ENCODE measurements around the gene SCGB2A2. TPM values are rescaled to one million over a fixed set of nuclear protein-coding genes. Genes with fewer than 3 reads are reported as not detected.
A peak's percentile ranks its signal among the peaks of the same experiment; 100 is the strongest.

Gene SCGB2A2
- not detected for total RNA-seq

DNA sequence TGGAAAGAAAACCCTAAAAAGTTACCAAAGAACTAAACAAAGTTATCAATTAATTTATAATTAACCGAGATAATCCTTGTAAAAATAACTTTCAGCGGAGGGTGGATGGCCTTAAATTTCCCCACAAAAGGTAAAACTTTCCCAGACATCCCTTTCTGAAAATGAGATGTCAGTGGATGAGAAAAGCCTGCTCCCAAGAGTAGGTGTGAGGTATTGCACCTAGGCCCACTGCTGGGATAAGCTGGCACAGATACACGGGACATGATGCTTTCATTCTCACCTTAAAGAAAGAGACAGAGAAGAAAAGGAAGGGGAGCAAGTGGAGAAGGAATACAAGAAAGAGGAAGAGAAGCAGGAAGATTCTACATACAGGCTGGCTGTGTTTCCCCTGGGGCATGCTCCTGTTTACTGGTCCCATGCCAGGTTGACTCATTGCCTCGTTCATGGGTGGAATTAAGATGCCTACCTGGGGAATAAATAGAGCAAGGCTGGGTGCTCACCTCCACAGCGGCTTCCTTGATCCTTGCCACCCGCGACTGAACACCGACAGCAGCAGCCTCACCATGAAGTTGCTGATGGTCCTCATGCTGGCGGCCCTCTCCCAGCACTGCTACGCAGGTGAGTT, at the start of gene SCGB2A2:
Gene SCGB2A2, plus strand, starts transcription at position 505 of the 625 bp plus-strand sequence. Its CDS starts 59 bp downstream, at position 564.
- CTCF ChIA-PET: no interaction called here
- DNase-seq: no peak
- H3K9me3 Mint-ChIP-seq: no peaks in the 10 kb centered on the region
- POLR2A ChIA-PET: no interaction called here
- peaks cover 13% of the 10 kb centered on the region for H3K4me1 Mint-ChIP-seq (ENCODE audit: low read depth)
- intact Hi-C loops (cut with micrococcal nuclease): no loop called here
- peaks cover 18% of the 10 kb centered on the region for H3K27me3 Mint-ChIP-seq
- H3K4me3 Mint-ChIP-seq: no peak within 1 kb of the TSS
- no peak within 1 kb of the TSS for H3K27ac Mint-ChIP-seq
- H3K36me3 Mint-ChIP-seq: no peaks in the 10 kb centered on the region

DNA sequence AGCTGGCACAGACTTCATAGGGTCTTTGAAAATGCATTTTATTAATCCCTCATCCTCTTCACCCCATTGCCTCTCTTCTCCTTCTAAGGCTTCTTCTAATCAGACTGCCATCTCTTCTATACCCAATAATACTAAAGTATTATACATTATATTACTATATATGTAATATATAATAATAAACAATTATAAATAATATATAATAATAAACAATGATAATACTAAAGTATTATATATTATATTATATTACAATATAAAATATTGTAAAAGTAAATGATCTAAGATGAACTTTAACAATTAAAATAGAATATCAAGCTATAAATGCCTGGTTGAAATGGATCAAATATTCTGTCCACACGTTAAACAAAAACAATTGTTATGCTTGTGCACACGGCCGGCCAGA, 48.5 kb upstream of the SCGB2A2 start:
- Mint-ChIP-seq H3K9me3 (peaks cover 32% of the 10 kb centered on the region), H3K4me3 (no peak overlapping the region), H3K4me1 (ENCODE audit: low read depth) (no peaks in the 10 kb centered on the region), H3K27ac (no peak overlapping the region), H3K36me3 (peaks cover 2% of the 10 kb centered on the region), H3K27me3 (peaks cover 5% of the 10 kb centered on the region)
- intact Hi-C loops (cut with micrococcal nuclease): no loop called here
- no peak for DNase-seq
- ChIA-PET CTCF (interaction anchor here (0.7 to 0.9 kb wide), 2 partner anchors 90 to 118 kb away, joined by 3 read pairs; no protein-coding TSS in a partner anchor), POLR2A (no interaction called here)

DNA sequence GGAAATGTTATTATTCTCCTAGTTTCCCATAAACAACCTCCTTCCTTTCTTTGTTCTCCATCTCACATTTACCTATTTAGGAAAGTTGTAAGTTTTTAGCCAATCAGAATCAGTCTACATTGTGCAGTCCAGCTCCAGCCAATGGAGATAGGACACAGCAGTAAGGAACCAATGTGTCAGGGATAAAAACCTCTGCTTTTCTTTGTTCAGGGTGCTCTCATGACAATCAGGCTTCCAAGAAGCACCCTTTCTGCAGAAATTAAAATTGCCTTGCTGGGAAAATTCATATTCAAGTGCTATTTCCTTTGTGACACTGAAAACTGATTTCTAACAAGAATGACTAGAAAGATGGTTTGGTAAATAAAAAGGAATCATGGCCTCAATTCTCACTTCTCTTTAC, 46.9 kb upstream of the SCGB2A2 start:
- Mint-ChIP-seq H3K9me3 (peaks cover 32% of the 10 kb centered on the region), H3K27me3 (peaks cover 5% of the 10 kb centered on the region), H3K4me3 (no peak overlapping the region), H3K36me3 (peaks cover 2% of the 10 kb centered on the region), H3K4me1 (ENCODE audit: low read depth) (no peaks in the 10 kb centered on the region), H3K27ac (no peak overlapping the region)
- DNase-seq: no peak
- CTCF ChIA-PET: no interaction called here
- POLR2A ChIA-PET: no interaction called here
- intact Hi-C loops (cut with micrococcal nuclease): no loop called here

DNA sequence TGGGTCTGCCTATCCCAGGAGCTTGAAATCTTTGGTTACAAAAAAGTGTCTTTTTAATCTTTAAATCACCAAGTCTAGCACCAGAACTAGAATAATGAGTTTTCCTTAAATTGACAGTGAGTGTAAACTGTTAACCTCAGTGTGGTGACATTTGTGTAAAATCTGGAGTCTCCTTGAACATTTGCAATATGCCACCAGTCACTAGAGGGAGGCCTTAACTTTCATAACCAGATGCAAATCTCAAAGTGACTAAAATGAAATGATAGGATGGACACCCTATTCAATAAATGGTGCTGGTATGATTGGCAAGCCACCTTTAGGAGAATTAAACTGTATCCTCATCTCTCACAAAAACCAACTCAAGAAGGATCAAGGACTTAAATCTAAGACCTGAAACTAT, 36.2 kb upstream of the SCGB2A2 start:
- no peaks in the 10 kb centered on the region for H3K9me3 Mint-ChIP-seq
- ChIA-PET CTCF (interaction anchor here (1.5 to 2.0 kb wide), 2 partner anchors 73 to 78 kb away, joined by 4 to 8 read pairs; no protein-coding TSS in a partner anchor), POLR2A (no interaction called here)
- intact Hi-C loops (cut with micrococcal nuclease): loop anchor here (5.0 kb wide), 1 partner anchor 94 kb away; no protein-coding TSS in a partner anchor
- no peaks in the 10 kb centered on the region for H3K4me1 Mint-ChIP-seq (ENCODE audit: low read depth)
- H3K27me3 Mint-ChIP-seq: peaks cover 21% of the 10 kb centered on the region
- no peak overlapping the region for H3K27ac Mint-ChIP-seq
- no peak for DNase-seq
- no peak overlapping the region for H3K4me3 Mint-ChIP-seq
- no peaks in the 10 kb centered on the region for H3K36me3 Mint-ChIP-seq

DNA sequence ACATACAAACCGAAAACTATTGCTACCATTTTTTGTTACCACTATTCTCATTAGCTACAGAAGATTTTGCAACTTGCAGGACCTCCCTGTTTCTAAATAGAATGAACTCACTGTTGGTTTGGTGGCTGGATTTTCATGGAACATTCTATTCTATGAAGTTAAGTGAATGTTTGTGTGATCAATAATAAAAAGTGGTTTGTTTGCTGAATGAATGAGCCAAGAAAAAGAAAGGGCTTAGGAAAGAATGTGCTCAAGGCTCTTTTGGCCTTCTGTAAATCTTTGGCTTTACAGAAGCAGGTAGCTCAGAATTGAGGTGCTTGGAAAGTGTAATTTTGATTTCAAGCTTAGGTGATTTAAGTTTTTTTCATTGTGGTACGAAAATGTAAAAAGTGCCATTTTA, 33.8 kb upstream of the SCGB2A2 start:
- Mint-ChIP-seq H3K4me3 (no peak overlapping the region), H3K27me3 (peaks cover 27% of the 10 kb centered on the region), H3K27ac (no peak overlapping the region), H3K4me1 (ENCODE audit: low read depth) (no peaks in the 10 kb centered on the region), H3K9me3 (no peaks in the 10 kb centered on the region), H3K36me3 (no peaks in the 10 kb centered on the region)
- intact Hi-C loops (cut with micrococcal nuclease): no loop called here
- no peak for DNase-seq
- ChIA-PET CTCF (no interaction called here), POLR2A (no interaction called here)

DNA sequence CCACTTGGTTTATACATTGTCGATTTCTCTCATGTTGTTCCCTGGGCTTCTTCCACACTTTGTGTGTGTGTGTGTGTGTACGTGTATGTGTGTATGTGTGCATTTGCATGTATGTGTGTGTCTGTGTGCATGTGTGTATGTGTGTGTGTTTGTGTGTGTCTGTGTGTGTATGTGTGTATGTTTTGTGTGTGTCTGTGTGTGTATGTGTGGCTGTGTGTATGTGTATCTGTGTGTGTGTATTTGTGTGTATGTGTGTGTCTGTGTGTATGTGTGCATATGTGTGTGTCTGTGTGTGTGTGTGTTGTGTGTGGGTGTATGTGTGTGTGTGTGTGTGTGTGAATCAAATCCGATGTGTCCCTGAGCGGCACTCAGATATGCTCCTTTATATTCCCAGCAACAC, 32.5 kb upstream of the SCGB2A2 start:
- Mint-ChIP-seq H3K4me3 (no peak overlapping the region), H3K27ac (no peak overlapping the region), H3K9me3 (no peaks in the 10 kb centered on the region), H3K27me3 (peaks cover 27% of the 10 kb centered on the region), H3K36me3 (no peaks in the 10 kb centered on the region), H3K4me1 (ENCODE audit: low read depth) (no peaks in the 10 kb centered on the region)
- no peak for DNase-seq
- ChIA-PET CTCF (no interaction called here), POLR2A (no interaction called here)
- intact Hi-C loops (cut with micrococcal nuclease): no loop called here

DNA sequence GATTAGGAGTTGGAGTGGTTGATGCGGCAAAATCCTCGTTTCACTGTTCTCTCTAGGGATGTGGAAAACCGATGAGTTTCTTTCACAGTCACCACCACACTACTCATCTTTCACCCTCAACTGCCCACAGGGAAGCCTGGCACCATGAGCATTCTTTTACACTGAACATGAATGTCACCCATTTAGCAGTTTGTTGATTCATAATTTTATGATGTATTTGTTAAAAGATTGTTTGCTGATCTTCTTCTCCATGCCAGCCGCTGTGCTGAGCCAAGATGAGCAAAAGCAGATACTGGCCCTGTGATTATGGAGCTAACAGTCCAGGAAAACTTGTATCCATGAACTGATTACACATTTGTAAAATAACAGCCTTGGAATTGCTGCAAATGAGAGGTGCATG, 31.8 kb upstream of the SCGB2A2 start:
- Mint-ChIP-seq H3K27me3 (peaks cover 30% of the 10 kb centered on the region), H3K4me3 (no peak overlapping the region), H3K36me3 (no peaks in the 10 kb centered on the region), H3K9me3 (no peaks in the 10 kb centered on the region), H3K4me1 (ENCODE audit: low read depth) (no peaks in the 10 kb centered on the region), H3K27ac (no peak overlapping the region)
- no peak for DNase-seq
- intact Hi-C loops (cut with micrococcal nuclease): no loop called here
- CTCF ChIA-PET: no interaction called here
- POLR2A ChIA-PET: no interaction called here

DNA sequence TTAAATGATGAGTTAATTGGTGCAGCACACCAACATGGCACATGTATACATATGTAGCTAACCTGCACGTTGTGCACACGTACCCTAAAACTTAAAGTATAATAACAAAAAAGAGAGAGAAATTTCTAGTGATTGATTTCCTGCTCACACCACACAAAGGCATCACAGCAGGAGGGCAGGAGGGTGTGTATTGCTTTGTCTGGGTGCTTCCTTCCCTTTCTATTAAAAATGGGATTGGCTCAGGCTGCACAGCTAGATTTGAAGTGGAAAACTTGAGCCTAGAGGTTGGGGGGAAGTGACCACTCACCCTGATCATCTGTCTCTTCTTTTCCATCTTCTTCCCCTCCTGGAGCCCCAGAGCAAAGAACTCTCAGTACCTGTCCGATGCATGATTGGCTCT, 28.9 kb upstream of the SCGB2A2 start:
- intact Hi-C loops (cut with micrococcal nuclease): no loop called here
- no peaks in the 10 kb centered on the region for H3K36me3 Mint-ChIP-seq
- ChIA-PET CTCF (interaction anchor here (1.1 kb wide), 1 partner anchor 70 kb away, joined by 4 read pairs; no protein-coding TSS in a partner anchor), POLR2A (no interaction called here)
- no peak overlapping the region for H3K4me3 Mint-ChIP-seq
- H3K4me1 Mint-ChIP-seq (ENCODE audit: low read depth): no peaks in the 10 kb centered on the region
- H3K27ac Mint-ChIP-seq: no peak overlapping the region
- DNase-seq: no peak
- H3K9me3 Mint-ChIP-seq: no peaks in the 10 kb centered on the region
- peaks cover 24% of the 10 kb centered on the region for H3K27me3 Mint-ChIP-seq

DNA sequence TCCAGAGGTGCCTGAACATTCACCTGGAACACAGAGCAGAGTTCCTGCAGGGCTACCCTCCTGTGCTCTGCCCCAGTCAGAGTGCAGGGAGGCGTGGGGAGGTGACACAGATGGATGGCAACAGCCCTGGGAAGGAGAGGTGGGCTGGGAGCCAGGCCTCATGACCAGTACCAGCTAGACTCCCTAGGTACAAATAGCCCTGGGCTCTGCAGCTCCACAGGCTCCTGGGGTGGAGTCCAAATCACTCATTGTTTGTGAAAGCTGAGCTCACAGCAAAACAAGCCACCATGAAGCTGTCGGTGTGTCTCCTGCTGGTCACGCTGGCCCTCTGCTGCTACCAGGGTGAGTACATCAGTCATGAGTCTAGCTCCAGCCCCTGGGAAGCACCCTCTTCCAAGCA, 27.9 kb upstream of the SCGB2A2 start, which contains the start of gene SCGB1D2:
Gene SCGB1D2, plus strand, starts transcription at position 219 of the 400 bp plus-strand sequence. Its CDS starts 69 bp downstream, at position 288.
- Mint-ChIP-seq H3K27me3 (peaks cover 32% of the 10 kb centered on the region), H3K4me1 (ENCODE audit: low read depth) (no peaks in the 10 kb centered on the region), H3K9me3 (no peaks in the 10 kb centered on the region), H3K36me3 (no peaks in the 10 kb centered on the region), H3K27ac (no peak within 1 kb of the TSS), H3K4me3 (no peak within 1 kb of the TSS)
- CTCF ChIA-PET: interaction anchor here (1.1 to 2.4 kb wide), 2 partner anchors 69 kb away, joined by 4 to 13 read pairs; no protein-coding TSS in a partner anchor
- DNase-seq: no peak
- intact Hi-C loops (cut with micrococcal nuclease): no loop called here
- POLR2A ChIA-PET: no interaction called here

DNA sequence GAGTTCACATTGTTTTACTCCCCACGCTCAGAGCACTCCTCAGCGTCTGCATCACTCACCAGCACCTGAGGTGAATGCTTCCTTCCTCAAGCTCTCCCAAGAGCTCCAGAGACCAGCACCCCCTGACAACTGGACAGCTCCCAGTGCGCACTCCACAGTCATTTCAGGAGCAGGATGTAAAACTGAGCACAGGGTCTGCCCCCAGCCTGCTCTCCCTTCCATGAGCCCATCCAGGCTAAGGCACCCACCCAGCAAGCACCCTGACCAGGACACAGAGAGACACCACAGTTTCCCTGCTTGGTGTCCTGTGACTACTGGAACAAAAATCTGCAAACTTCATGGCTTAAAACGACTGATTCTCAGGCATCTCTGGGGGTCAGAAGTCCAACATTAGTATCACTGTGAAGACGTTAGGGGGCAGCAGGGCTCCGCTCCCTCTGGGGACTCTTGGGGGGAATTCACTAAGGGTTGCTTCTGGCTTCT, 24.6 kb upstream of the SCGB2A2 start:
- intact Hi-C loops (cut with micrococcal nuclease): no loop called here
- Mint-ChIP-seq H3K36me3 (peaks cover 5% of the 10 kb centered on the region), H3K27me3 (peaks cover 27% of the 10 kb centered on the region)

DNA sequence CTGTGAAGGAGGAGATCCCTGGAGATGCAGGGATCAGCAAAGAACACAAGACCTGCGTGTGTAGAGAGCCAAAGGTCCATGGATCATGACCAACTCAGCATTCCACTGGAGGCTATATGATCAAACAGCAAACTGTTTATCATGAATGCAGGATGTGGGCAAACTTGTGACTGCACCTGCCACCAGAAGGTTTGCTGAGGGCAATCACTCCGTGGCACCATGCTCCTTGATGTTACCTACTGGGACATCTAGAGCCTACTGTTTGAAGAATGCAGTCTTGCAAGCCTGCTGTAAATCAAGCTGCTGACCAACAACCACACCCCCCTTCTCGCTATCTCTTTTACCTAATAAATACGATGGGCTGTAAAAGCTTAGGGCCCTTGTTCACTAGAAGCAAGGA, 18.3 kb upstream of the SCGB2A2 start:
- CTCF ChIA-PET: interaction anchor here (0.8 kb wide), 1 partner anchor 9 kb away, joined by 3 read pairs; no protein-coding TSS in a partner anchor
- DNase-seq: no peak
- POLR2A ChIA-PET: no interaction called here
- Mint-ChIP-seq H3K4me3 (no peak overlapping the region), H3K27me3 (peaks cover 17% of the 10 kb centered on the region), H3K4me1 (ENCODE audit: low read depth) (no peaks in the 10 kb centered on the region), H3K27ac (no peak overlapping the region), H3K36me3 (peaks cover 19% of the 10 kb centered on the region), H3K9me3 (peaks cover 51% of the 10 kb centered on the region)
- intact Hi-C loops (cut with micrococcal nuclease): no loop called here

More for the DNA sequence above, 24.6 kb upstream of the SCGB2A2 start:
- Mint-ChIP-seq H3K4me1 (ENCODE audit: low read depth) (no peaks in the 10 kb centered on the region), H3K27ac (no peak overlapping the region), H3K4me3 (no peak overlapping the region), H3K9me3 (peaks cover 8% of the 10 kb centered on the region)
- peak; percentile 58 for DNase-seq
- POLR2A ChIA-PET: no interaction called here
- CTCF ChIA-PET: no interaction called here

DNA sequence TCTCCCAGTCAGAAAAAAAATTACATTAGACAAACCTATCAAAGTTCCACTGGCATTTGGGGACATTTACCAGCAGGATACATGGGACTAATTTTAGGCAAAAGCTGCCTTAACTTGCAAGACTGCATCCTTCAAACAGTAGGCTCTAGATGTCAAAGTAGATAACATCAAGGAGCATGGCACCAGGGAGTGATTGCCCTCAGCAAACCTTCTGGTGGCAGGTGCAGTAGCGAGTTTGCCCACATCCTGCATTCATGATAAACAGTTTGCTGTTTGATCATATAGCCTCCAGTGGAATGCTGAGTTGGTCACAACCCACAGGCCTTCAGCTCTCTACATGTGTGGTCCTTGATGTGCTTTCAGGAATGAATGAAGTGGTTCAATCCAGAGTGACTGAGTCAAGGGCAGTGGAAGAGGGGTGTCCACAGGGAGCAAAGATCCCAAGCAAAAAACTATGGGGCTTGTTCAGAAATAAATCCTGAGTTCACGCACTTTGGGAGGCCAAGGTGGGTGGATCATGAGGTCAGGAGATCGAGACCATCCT, 15.9 kb upstream of the SCGB2A2 start:
- Mint-ChIP-seq H3K9me3 (peaks cover 51% of the 10 kb centered on the region), H3K27me3 (peaks cover 10% of the 10 kb centered on the region), H3K4me3 (no peak overlapping the region), H3K4me1 (ENCODE audit: low read depth) (no peaks in the 10 kb centered on the region), H3K27ac (no peak overlapping the region), H3K36me3 (peaks cover 19% of the 10 kb centered on the region)
- ChIA-PET POLR2A (no interaction called here), CTCF (no interaction called here)
- intact Hi-C loops (cut with micrococcal nuclease): no loop called here
- DNase-seq: no peak

DNA sequence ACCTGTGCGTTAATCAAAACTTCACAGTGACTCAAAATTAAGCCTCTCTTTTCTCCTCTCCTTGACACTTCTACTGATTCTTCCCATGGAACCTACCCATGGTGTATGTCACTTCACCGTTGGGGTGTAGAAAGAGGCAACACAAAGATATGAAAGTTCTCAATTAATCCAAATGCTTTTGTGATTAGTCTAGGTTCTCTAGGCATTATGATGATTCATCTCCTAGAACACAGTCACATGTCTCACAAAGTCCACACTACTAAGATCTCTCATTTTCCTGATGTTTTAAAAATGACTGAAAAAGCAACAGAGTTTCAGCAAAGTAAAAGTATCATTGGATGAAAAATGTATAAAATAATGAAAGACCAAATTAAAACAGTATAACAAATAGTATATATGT, 13.7 kb upstream of the SCGB2A2 start:
- Mint-ChIP-seq H3K4me3 (no peak overlapping the region), H3K27me3 (peaks cover 6% of the 10 kb centered on the region), H3K36me3 (peaks cover 11% of the 10 kb centered on the region), H3K9me3 (peaks cover 33% of the 10 kb centered on the region), H3K27ac (no peak overlapping the region), H3K4me1 (ENCODE audit: low read depth) (no peaks in the 10 kb centered on the region)
- no peak for DNase-seq
- CTCF ChIA-PET: no interaction called here
- POLR2A ChIA-PET: no interaction called here
- intact Hi-C loops (cut with micrococcal nuclease): no loop called here
